ENCODE results near the gene SPOCK1.

Gene SPOCK1

DNA sequence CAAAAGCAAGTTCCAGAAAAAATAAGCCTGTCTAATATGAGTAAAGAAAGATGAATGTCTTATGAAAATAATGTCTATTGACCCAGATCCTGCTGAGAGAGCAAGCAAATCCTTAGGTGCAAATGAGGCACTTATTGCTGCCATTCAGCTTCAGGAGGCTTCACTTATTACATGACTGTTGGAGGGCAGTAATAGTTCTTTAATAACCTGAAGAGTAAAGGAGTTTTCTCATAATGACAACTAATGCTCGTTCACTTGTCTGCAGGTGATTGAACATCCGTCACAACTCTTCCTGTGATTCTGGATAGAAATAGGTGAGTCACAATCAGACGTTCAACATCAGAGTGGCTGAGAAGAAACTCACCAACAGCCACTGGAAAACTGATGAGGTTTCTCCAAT is 58.3 kb downstream of the SPOCK1 start:
- no peak for DNase-seq

DNA sequence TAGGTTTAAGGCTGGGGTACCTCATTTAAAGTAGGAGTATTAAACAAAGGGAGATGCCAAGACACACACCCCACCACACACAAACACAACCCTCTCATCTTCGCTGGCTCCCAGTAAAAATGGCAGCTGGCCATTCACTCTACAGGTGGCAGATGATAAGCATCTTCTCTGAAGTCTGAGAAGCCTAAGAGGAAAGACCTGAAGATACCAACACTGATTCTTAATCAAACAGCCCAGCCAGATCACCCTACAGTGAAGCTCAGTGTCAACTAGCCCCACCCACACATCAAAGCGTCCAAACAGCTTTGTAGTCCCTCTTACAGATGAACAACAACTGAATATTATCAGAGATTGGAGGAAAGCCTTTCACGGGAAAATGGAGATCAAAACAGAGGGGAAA is 59.5 kb downstream of the SPOCK1 start:
- no peak for DNase-seq

DNA sequence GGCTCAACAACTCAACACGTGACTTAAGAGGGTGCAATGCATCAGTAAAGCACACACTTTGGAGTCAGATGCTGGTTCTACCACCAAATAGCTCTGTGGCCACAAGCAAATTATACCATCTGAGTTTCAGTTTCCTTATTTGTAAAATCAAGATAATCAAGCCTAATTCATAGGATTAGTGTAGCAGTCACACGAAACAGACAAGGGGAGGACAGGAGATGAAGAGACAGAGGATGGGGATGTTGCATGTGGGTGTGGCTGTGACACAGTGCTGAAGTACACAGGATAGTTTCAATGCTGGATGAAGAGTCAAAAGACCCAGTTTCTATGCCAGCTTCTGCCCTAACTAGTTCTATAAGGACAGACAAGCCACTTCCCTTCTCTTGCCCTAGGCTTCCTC is 60.2 kb downstream of the SPOCK1 start:
- DNase-seq = no peak

DNA sequence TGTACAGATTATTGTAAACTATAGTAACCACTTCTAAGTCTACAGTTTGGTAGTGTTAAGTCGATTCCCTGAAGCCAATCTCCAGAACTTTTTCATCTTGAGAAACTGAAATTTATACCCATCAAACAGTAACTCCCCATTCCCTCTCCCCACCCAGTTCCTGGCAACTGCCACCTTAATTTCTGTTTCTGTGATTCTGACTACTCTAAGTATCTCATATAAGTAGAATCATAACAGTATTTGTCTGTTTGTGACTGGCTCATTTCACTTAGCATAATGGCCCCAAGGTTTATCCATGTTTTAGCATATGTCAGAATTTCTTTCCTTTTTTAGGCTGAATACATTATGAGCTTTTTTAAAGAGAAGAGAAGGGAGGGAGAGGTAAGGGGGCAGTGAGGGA is 61.4 kb downstream of the SPOCK1 start:
- no peak for DNase-seq

DNA sequence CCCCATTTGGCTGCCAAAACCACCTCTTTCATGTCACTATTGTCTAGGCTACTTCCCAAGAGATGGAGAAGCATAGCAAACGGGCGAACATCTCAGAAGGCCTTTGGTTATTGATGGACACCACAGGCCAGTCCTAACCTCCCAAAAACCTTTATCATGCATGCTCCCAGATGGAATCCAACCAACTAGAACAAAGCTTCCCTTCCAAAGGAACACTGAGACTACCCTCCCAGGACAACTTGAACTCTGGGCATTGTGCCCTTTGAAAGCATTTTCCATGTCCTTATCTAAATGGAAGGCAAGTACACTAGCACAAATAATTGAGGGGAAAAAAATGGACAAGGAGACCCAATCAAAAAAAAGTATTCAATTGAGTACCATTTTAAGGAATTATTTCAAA is 65.6 kb downstream of the SPOCK1 start:
- DNase-seq = no peak

DNA sequence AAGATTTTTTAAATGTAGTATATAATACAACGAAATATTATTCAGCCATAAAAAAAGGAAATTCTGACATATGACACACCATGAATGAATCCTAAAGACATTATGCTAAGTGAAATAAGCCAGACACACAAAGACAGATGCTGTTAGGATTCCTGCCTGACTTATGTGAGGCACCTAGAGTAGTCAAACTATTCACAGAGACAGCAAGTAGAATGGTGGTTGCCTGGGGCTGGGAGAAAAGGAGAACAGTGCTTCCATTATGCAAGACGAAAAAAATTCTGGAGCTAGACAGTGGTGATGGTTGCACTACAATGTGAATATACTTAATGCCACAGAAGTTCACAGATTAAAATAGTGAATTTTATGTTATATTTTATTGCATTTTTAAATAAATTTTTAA is 66.8 kb downstream of the SPOCK1 start:
- DNase-seq = no peak

DNA sequence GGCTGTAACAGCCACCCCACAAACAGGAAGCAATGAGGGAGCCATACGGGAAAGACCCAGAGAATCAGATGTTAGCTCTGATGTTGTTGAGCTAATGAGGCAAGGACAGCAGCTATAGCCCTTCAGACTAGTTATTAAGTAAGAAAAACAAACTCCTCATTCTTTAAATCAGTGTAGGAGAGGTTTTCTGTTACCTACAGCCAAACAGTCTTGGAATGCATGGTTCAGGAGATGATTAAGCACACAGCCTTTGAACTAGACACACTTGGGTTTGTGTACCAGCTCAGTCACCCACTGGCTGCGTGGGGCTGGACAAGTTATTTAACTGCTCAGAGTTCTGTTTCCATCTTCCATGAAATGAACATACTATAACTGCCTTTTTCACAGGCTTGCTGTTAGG is 68.1 kb downstream of the SPOCK1 start:
- no peak for DNase-seq

DNA sequence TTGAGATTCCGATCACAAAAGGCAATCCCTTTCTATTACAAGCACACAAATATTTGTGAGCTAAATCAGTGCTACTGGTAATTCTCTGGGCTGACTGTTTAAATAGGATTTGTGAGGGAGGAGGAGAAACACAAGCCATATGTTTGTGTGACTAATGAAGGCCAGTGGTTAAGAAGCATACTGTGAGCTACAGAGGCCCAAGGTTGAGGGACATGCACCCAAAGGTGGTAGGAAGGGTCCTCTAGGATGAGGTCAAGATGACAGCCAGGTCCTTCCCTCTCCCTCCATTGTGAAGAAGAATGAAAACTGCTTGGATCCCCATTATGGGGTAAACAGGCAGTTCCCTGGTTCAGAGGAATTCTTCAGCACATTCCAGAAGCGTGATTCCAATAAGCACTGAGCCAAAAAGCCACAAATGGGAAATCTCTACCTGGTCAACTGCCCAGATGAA is 83.9 kb downstream of the SPOCK1 start:
- DNase-seq = peak; percentile 56

DNA sequence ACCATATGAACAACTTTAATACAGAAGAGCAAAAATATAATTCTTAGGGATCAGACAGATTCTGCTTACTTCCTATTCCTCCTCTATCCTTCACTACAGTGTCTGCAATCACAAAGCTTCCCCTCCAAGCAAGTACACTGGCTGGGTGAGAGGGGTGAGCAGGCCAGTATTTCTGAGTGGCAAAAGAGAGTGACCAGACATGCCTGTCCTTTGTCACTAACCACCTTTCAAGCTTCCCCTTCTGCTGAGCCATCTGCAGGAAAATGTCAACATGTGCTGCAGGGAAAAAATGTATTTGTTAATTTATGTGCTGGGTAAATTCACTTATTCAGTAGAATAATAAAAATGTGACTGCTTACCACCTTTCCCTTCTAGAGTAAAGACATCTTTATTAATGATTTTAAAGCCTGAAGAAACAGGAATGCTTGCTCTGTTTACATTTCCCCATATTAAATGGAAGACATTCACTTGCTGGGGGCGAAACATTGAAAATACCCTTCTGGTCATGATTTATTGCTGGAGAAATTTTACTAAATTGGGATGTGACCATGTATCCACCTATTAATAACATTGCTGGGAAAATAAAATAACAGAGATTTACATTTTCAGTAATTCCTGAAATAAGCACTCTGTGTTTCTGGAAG is 84.9 kb downstream of the SPOCK1 start:
- no peak for DNase-seq

DNA sequence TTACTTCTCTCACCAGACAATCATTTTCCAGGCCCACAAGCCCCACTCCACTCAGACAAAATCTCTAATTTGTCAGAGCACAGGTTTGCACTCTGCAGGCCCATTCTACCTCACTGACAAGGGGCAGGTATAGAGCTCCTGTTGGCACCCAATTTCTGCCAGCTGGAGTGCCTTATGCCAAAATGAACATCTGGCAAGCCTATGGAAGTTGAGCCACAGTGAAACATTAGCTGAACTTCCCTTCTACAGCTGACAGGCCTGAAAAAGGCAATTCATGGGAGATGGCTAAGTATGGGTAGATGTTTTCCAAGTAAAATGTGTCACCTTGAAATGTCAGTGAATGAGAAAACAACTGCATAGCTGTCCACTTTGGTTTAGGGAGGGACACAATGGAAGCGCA is 87.0 kb downstream of the SPOCK1 start:
- no peak for DNase-seq

DNA sequence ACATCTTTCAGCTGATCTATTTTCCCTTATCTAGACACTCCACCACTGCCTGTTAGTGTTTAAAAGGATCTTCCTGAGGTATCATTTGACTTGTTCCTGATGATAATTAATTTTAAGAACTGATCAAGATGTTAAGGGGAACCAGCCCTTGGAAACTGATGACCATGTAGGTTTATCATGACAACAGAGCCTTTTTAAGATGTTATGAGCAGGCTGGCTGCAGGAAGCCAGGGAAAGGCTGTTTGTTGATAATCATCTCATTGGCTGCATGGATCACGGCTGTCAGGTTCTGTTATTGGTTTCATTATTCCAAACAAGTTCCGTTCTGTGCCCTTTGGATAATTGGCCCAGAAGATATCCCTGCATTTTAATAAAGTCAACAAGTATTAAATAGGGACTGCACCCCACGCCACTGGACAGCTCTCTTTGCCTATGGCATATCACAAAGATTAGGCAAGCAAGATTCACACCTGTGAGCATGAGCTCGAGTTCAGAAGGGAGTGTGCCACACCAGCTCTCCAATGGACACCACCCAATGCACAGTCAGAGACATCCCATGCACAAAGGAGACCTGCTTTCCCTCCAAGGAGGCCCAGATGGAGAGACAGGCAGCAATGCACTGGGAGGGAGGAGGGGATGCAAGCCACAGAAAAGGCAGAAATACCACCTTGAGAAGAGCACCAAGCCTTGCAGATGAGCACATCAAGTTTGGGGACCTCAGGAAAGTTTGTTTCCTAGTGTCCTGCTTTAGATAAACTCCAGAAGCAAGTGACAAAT is 88.7 kb downstream of the SPOCK1 start:
- no peak for DNase-seq

DNA sequence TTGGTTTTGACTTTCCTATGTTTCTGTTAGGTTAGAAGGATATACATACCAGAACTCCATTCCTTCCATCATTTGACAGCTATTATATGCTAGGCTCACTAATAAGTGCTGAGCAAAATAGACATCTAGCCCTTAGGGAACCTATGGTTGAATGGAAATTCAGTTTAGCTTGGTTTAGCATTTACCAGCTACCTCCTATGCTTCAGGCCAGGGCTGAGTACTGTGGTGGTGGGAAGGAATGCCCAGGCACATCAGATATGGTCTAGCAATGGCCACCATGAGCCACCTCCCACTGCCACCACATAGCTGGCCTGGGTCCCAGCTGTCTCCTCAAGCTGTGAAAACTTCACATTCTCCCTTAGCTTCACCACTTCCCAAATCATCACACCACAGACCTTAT is 89.4 kb downstream of the SPOCK1 start:
- DNase-seq = no peak

DNA sequence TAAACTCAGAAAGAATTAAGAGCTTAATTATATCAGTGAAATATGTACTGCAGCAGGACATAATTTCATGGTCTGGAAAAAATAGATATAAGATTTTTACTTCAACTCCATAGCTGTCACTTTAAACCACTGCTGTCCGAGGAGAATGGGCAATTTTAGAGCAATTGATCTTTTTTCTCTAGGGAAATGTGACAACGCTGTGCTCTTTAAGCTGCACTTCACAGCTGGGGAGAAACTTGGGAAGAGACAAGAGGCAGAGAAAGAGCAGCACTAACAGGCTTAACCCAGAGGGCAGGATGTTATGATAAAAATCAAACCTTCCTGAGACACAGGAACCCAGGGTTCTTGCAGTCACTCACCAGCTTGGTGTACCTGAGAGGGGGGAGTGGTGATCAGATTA is 92.0 kb downstream of the SPOCK1 start:
- DNase-seq = no peak

DNA sequence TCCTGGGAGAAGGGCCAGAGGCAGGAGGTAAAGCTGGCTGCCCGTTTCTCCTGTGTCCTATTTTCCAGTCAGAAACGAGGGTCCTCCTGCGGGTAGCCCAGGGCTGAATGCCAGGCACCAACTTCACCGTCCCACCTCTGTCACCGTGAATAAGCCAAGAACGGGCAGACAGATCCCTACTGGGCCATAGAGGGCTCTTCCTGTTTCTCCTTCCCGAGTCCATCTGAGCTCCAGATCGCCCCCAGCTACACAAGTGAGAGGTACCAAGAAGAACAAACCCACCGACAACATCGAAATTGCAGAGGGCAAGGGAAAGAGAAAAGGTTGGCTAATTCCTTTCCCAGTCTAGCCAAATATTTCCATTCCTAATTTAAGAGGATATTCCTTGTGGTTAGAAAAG is 93.7 kb downstream of the SPOCK1 start:
- DNase-seq = no peak

DNA sequence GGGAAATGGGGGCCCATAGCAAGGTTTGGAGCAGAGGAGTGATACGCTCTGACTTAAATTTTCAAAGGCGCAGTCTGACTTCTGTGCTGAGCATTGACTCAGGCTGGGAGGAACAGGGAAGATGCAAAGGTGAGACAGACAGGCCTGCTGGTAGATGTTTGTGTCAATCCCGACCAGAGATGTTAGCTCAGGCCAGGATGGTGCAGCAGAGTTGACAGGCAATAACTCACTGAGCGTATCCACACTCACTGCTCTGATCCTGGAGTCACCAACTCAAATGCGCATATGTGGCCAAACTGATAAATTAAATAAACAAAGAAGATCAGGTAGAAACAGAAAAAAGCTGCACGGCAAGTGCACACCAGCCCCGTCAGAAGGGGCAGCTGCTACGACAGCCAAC is 95.3 kb downstream of the SPOCK1 start:
- no peak for DNase-seq

DNA sequence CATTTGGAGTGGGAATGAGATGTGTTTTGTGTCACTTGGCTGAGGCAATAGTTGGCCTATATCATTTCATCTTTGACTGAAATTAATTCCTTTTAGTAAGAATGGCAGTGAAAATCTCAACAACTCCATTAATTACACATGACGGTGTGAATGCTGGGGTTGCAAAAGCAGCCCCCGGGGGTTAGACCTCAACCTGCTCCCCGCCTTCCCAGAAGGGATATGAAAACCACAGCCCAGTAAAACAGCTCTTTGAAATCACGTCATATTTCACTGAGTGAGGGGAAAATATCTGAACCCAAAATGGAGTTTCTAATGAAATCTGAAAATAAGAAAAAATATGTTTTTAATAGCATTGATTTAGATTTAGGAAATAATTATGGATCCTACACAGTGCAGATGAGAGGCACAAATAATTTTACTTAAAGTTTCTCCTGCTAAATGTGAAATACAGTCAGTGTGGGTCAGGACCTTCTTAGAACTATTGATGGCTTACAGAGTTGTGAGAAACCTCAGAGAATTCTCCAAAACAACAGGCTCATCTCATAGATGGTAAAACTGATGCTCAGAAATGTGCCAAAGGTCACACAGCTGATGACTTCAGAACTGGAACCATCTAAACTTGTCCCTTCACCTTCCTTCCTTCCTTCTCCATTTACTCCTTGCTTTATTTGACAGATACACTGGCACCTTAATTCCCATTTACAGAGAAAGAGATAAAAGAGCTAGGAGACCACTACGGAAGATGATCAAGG is 96.5 kb downstream of the SPOCK1 start:
- no peak for DNase-seq

DNA sequence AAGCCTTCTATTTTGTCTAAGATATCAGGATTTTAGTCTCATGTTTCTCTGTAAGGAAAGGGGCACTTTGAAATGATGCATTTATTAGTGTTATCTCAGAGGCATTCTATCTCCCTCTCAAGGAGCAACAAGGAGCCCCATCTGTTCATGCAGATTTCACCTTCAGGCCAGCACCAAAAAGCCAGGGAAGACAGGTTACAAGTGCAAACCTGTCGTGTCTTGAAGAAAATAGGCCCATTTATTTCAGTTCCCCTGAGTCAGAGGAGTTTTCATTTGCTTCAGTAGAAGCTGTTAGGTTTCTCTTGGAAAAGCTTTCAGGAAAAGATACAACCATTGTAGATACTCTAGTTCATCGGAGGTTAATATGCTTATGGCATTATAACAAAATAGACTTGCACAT is 97.2 kb downstream of the SPOCK1 start:
- no peak for DNase-seq

DNA sequence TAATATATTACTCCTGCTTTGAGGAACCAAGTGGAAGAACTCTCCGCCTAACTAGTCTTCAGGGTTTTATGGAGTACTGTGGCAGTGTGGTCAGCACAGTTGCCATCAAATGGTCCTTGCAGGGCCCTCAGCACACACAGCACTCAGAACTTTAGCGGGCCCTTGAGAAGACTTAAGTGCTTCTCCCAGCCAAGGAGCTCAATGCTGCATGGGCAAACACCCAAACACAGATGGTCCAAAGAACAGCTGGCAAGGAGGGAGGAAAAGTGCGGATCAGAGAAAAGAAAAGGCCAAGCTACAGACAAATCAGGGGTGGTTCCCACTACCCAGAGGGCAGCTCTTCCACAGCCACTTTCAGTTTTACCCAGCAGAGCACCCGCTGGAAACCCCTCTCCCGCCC is 98.6 kb downstream of the SPOCK1 start:
- DNase-seq = no peak

DNA sequence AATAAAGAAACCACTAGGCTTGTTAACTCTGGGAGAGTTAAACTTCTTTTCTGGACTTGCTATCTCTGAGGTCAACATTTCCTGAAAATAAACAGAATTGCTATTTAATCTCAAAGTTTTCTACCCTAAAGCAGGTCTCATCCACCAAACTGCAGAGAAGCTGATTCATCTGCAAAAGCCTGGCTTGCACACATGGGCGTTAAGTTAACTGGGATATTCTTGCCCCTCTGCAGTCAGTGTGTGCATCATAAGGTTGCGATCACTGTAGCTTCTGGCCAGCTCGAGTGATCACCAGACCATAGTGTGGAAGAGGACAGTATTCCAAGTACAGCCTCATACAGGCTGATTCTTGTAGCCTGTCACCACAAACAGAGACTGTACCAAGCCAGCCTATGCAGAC is 99.2 kb downstream of the SPOCK1 start:
- DNase-seq = no peak

DNA sequence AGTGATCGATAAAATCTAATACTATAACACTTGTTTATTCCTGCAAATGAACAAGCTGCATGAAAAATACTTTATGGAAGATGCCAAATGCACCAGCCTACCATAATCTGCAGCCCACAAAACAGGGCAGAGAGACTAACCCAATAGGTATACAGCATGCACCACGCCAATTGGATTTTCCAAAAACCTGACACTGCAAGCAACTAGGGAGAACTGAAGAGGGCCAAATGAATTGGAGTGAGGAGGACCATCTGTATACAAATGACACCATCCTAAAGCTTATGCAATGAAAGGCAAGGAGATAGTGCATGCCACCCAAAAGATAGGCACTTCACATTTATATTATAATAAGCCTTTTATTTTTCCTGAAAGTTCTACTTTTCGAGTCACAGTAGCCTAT is 100.4 kb downstream of the SPOCK1 start:
- no peak for DNase-seq

DNA sequence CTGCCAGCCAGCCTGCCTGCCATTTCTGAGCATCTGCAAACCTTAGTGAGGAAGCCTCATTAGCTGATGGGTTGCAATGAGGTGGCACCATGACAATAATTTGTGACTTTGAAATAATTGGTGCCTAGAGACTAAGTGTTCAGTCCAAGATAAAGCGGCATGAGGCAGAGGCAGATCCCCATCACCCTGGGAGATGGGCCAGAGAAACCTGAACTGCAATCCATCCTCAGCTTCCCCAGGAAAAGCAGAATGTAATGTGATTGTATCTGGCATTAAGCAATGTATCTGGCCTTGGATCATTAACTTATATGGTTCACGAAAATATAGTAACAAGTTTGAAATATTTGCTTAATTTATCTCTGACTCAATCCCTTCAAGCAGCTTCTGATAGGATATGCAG is 101.0 kb downstream of the SPOCK1 start:
- no peak for DNase-seq

DNA sequence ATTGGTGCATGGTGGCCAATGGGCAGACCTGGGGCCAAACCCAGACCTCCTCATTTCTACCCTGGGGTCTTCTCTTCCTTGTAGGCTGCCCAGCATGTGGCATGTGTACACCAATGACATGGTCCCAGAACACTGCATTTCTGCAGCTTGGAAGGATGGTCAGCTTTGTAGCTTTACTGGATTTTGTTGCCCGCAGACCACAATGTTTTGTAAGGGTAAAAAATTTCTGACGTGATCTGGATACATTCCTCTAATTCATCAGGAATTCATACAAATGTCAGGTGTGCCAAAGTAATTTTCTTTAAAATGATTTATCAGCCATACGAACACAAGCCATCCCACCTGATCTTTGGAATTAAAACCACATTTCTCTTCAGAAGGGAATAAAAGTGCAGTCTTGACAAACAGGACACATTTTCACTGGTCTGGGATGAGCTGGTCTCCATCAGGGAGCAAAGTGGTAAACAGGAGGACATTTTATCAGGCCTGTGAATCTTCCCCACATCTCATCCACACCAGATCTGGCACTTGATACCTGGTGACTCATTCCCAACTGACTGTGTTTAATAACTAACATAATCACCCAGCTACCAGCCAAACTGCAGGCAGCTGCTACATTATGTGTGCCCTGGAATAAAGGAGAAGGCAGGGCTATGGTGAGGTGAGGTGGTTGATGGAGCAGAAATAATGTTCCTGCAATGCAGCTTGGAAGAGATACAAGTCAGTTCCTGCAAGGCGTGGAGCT is 103.9 kb downstream of the SPOCK1 start:
- DNase-seq = peak; percentile 15

DNA sequence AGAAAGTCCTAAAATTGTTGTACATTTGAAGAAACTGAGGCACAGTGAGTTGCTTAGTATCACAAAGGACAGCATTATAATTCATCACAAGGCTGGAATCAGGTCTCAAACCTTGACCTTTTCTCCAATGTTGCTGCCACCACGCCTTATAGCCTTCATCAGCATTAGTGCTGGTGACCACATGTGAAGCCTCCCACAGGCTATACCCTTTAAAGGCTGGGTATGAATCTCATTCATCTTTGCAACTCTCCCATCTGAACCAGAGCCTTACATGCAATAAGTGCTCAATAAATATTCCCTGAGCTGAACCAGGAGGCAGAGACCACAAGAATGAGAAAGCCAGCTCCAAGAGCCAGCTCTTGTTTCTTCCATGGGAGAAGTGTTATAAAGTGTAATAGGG is 104.7 kb downstream of the SPOCK1 start:
- no peak for DNase-seq

Data from fibroblast of skin of scalp (primary cell).